OCI-LY7 (cell line): ENCODE measurements around the gene GMDS. TPM values are rescaled to one million over a fixed set of nuclear protein-coding genes. Genes with fewer than 3 reads are reported as not detected.

ENCODE experiments used
- BruUV-seq: library from RNA; stranded (reverse); fragments of 400-500 nt; replicated peaks from 2 replicates; lab custom pipeline; 2021; lab: Mats Ljungman, UMichigan
- CTCF ChIA-PET: fragments of 300-600 bp; sonication (Branson Sonifier 250); formaldehyde crosslinking; loops from one replicate; lab custom pipeline; 2022; ENCODE audit warnings: antibody characterized with exemption; ENCODE audit not compliant: unreplicated experiment; lab: Charles Lee
- POLR2A ChIA-PET: fragments of 300-600 bp; sonication (Branson Sonifier 250); formaldehyde crosslinking; loops from one replicate; lab custom pipeline; 2022; ENCODE audit warnings: antibody characterized with exemption; lab: Charles Lee
- DNase-seq: peaks from one replicate; pipeline ENCODE4 v3.0.0-alpha.2; 2015; ENCODE audit warnings: low spot score
- H2AFZ ChIP-seq: fragments of 200-600 bp; sonication (generic), shearing (Covaris generic); 2 replicates; pipeline ENCODE4 v1.6.1; 2014; ENCODE audit warnings: mild to moderate bottlenecking, antibody characterized with exemption, low read length, moderate library complexity
- H3K27ac ChIP-seq: fragments of 200-600 bp; sonication (generic); 2 replicates; pipeline ENCODE4 v1.5.1; 2014; ENCODE audit warnings: mixed run types, low read depth, mild to moderate bottlenecking, moderate library complexity, low read length, inconsistent platforms; ENCODE audit not compliant: poor library complexity, severe bottlenecking
- H3K36me3 ChIP-seq: fragments of 200-600 bp; sonication (generic); 2 replicates; pipeline ENCODE4 v1.6.1; 2014; ENCODE audit warnings: mild to moderate bottlenecking, antibody characterized with exemption, low read length, moderate library complexity, mixed read lengths; ENCODE audit not compliant: insufficient read depth
- H3K4me1 ChIP-seq: fragments of 200-600 bp; sonication (generic); 2 replicates; pipeline ENCODE4 v1.5.1; 2014; ENCODE audit warnings: mild to moderate bottlenecking, low read length; ENCODE audit not compliant: insufficient read depth, poor library complexity, severe bottlenecking
- H3K4me2 ChIP-seq: fragments of 200-600 bp; sonication (generic); 2 replicates; pipeline ENCODE4 v1.6.1; 2014; ENCODE audit warnings: mild to moderate bottlenecking, low read length
- H3K4me3 ChIP-seq: fragments of 200-600 bp; sonication (generic); 2 replicates; pipeline ENCODE4 v1.5.1; 2014; ENCODE audit warnings: mild to moderate bottlenecking, low read depth, low read length; ENCODE audit not compliant: poor library complexity, severe bottlenecking
- H3K79me2 ChIP-seq: fragments of 200-600 bp; sonication (generic); 2 replicates; pipeline ENCODE4 v1.6.1; 2016; ENCODE audit warnings: low read depth, mild to moderate bottlenecking, low read length, moderate library complexity, mixed read lengths; ENCODE audit not compliant: insufficient read depth
- H3K9me2 ChIP-seq: fragments of 200-600 bp; sonication (generic); 2 replicates; pipeline ENCODE4 v1.6.1; 2016; ENCODE audit warnings: mild to moderate bottlenecking, low read length, mixed read lengths; ENCODE audit not compliant: insufficient read depth
- H3K9me3 ChIP-seq: fragments of 200-600 bp; sonication (generic); 2 replicates; pipeline ENCODE4 v1.6.1; 2014; ENCODE audit warnings: mild to moderate bottlenecking, mixed run types, low read length, mixed read lengths
- H4K20me1 ChIP-seq: fragments of 200-600 bp; sonication (generic); 2 replicates; pipeline ENCODE4 v1.6.1; 2014; ENCODE audit warnings: mild to moderate bottlenecking, antibody characterized with exemption, low read length, moderate library complexity, mixed read lengths; ENCODE audit not compliant: insufficient read depth
- CTCF ChIP-seq: fragments of 200-600 bp; sonication (generic); conservative IDR thresholded peaks from 2 replicates; pipeline ENCODE4 v1.5.1; 2014; ENCODE audit warnings: mild to moderate bottlenecking, antibody characterized with exemption, low read length, moderate library complexity, mixed read lengths
- EZH2phosphoT487 ChIP-seq: fragments of 200-600 bp; sonication (generic); IDR thresholded peaks from 2 replicates; pipeline ENCODE4 v1.6.1; 2018; ENCODE audit warnings: low read depth, borderline replicate concordance, mild to moderate bottlenecking, mixed run types, antibody characterized with exemption, low read length, moderate library complexity, mixed read lengths
- intact Hi-C: fragments of 100-400 bp; cut with micrococcal nuclease; formaldehyde crosslinking; loops from one replicate; pipeline ENCODE4 v1.10.0; 2022; ENCODE audit not compliant: unreplicated experiment
- total RNA-seq, 2 experiments: library from RNA; depleted of rRNA in 1 of 2; stranded (reverse); fragments of >200 nt in 1 of 2; shearing (Covaris generic) in 1 of 2; gene quantifications; 2 replicates each; pipeline ENCODE4 v1.2.3, GENCODE V29; 2014 to 2022

The GMDS gene
- total RNA-seq, 2 experiments from 2014 or later = 9.9 to 26.8 TPM

GRCh38 chr6:1719922-1720321 lies 525.5 kb downstream of the GMDS start:
- Histone ChIP-seq H3K27ac (no peak overlapping the region), H4K20me1 (no peaks in the 10 kb centered on the region), H3K4me3 (no peak overlapping the region), H3K9me3 (no peaks in the 10 kb centered on the region), H3K4me1 (no peaks in the 10 kb centered on the region), H3K9me2 (no peaks in the 10 kb centered on the region), H3K79me2 (no peaks in the 10 kb centered on the region), H3K36me3 (no peaks in the 10 kb centered on the region), H3K4me2 (no peak overlapping the region), H2AFZ (no peak overlapping the region)
- POLR2A ChIA-PET = interaction anchor here (0.7 to 2.2 kb wide), 4 partner anchors 9 to 469 kb away, joined by 3 to 9 read pairs (median 4); no protein-coding TSS in a partner anchor
- CTCF ChIA-PET = no interaction called here
- BruUV-seq = no TSS peak
- intact Hi-C loops = no loop called here
- no peak for TF ChIP-seq EZH2phosphoT487
- no peak for TF ChIP-seq CTCF
- DNase-seq = no peak

DNA sequence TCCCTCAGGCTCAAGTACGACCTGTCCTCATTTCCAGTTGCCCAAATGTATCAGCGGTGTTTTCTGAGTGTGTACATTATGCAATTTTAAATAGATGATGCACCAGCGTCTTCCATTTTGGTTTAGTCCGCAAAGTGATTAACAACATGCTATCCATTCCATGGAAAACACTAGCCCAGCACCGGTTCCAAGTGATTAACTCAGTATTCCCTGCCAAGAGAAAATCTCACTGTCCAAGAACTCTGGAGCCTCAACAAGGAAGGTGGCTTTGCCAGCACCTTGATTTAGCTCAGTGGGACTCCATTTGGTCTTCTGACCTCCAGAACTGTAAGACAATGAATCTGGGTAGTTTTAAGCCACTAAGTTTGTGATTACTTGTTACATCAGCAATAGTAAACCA lies 528.5 kb downstream of the GMDS start:
- TF ChIP-seq EZH2phosphoT487 (no peak), CTCF (no peak)
- H3K79me2 ChIP-seq = no peaks in the 10 kb centered on the region
- DNase-seq = no peak
- H4K20me1 ChIP-seq = no peaks in the 10 kb centered on the region
- ChIA-PET CTCF (no interaction called here), POLR2A (no interaction called here)
- no peak overlapping the region for H3K4me3 ChIP-seq
- intact Hi-C loops = no loop called here
- H3K9me2 ChIP-seq = no peaks in the 10 kb centered on the region
- no peaks in the 10 kb centered on the region for H3K36me3 ChIP-seq
- H3K9me3 ChIP-seq = no peaks in the 10 kb centered on the region
- H2AFZ ChIP-seq = no peak overlapping the region
- no peak overlapping the region for H3K4me2 ChIP-seq
- BruUV-seq = no TSS peak
- no peak overlapping the region for H3K27ac ChIP-seq
- no peaks in the 10 kb centered on the region for H3K4me1 ChIP-seq

- no peak for TF ChIP-seq CTCF
- no peak for TF ChIP-seq EZH2phosphoT487
- Histone ChIP-seq H3K36me3 (no peaks in the 10 kb centered on the region), H2AFZ (no peak overlapping the region), H3K79me2 (no peaks in the 10 kb centered on the region), H3K4me1 (no peaks in the 10 kb centered on the region), H3K9me2 (no peaks in the 10 kb centered on the region), H3K4me3 (no peak overlapping the region), H4K20me1 (no peaks in the 10 kb centered on the region), H3K9me3 (no peaks in the 10 kb centered on the region), H3K27ac (no peak overlapping the region), H3K4me2 (no peak overlapping the region)
- no TSS peak for BruUV-seq
- intact Hi-C loops = no loop called here
- POLR2A ChIA-PET = no interaction called here
- DNase-seq = no peak
- CTCF ChIA-PET = no interaction called here
Measured at GRCh38 chr6:1716396-1716795, 529.0 kb downstream of the GMDS start.
